HEK293T (cell line): ENCODE results near the gene PUS7.

Source experiments
- CTCF ChIA-PET: fragments of 350-600 bp; formaldehyde crosslinking; extraction: SDS; loops from one replicate; lab custom pipeline; 2021; ENCODE audit warnings: antibody characterized with exemption, inconsistent platforms; lab: Yijun Ruan, JAX
- POLR2A ChIA-PET: fragments of 350-600 bp; formaldehyde crosslinking; extraction: SDS; loops from one replicate; lab custom pipeline; 2020; ENCODE audit warnings: antibody characterized with exemption, inconsistent platforms; lab: Yijun Ruan, JAX
- DNase-seq: peaks from one replicate; pipeline ENCODE4 v3.0.0; 2012; ENCODE audit warnings: mixed read lengths; ENCODE audit errors: extremely low spot score
- ARNT ChIP-seq: fragments of 450-650 bp; IDR thresholded peaks from 2 replicates; pipeline ENCODE4 v1.6.1; 2017; ENCODE audit warnings: mild to moderate bottlenecking
- BHLHE40 ChIP-seq: fragments of 450-650 bp; IDR thresholded peaks from 2 replicates; pipeline ENCODE4 v1.6.1; 2016; ENCODE audit warnings: mild to moderate bottlenecking, moderate library complexity, borderline replicate concordance
- CTBP1 ChIP-seq: fragments of 450-650 bp; IDR thresholded peaks from 2 replicates; pipeline ENCODE4 v1.6.1; 2016; ENCODE audit warnings: borderline replicate concordance
- ELF4 ChIP-seq: fragments of 450-650 bp; IDR thresholded peaks from 2 replicates; pipeline ENCODE4 v1.6.1; 2017; ENCODE audit warnings: antibody characterized with exemption
- FOXA1 ChIP-seq: fragments of 450-650 bp; IDR thresholded peaks from 2 replicates; pipeline ENCODE4 v1.6.1; 2016; ENCODE audit warnings: mild to moderate bottlenecking
- FOXK2 ChIP-seq: fragments of 450-650 bp; IDR thresholded peaks from 2 replicates; pipeline ENCODE4 v1.6.1; 2016; ENCODE audit warnings: mild to moderate bottlenecking
- FOXM1 ChIP-seq: fragments of 450-650 bp; IDR thresholded peaks from 2 replicates; pipeline ENCODE4 v1.6.1; 2017; ENCODE audit warnings: mild to moderate bottlenecking, borderline replicate concordance
- HDGF ChIP-seq: fragments of 450-650 bp; IDR thresholded peaks from 2 replicates; pipeline ENCODE4 v1.6.1; 2017; ENCODE audit warnings: antibody characterized with exemption, borderline replicate concordance
- L3MBTL2 ChIP-seq: fragments of 450-650 bp; conservative IDR thresholded peaks from 2 replicates; pipeline ENCODE4 v1.6.1; 2016; ENCODE audit warnings: mild to moderate bottlenecking
- LEF1 ChIP-seq: fragments of 450-650 bp; IDR thresholded peaks from 2 replicates; pipeline ENCODE4 v1.6.1; 2017; ENCODE audit warnings: mild to moderate bottlenecking, borderline replicate concordance
- NFRKB ChIP-seq: fragments of 450-650 bp; IDR thresholded peaks from 2 replicates; pipeline ENCODE4 v1.6.1; 2016; ENCODE audit warnings: mild to moderate bottlenecking, moderate library complexity
- SP1 ChIP-seq: fragments of 450-650 bp; IDR thresholded peaks from 2 replicates; pipeline ENCODE4 v1.6.1; 2017
- SUZ12 ChIP-seq: fragments of 450-650 bp; IDR thresholded peaks from 2 replicates; pipeline ENCODE4 v1.6.1; 2016; ENCODE audit warnings: mild to moderate bottlenecking
- TARDBP ChIP-seq: fragments of 450-650 bp; IDR thresholded peaks from 2 replicates; pipeline ENCODE4 v1.6.1; 2016
- ZNF384 ChIP-seq: fragments of 450-650 bp; IDR thresholded peaks from 2 replicates; pipeline ENCODE4 v1.6.1; 2016
- TF ChIP-seq, protein P1 (sequence below): fragments of 450-650 bp; IDR thresholded peaks from 2 replicates; pipeline ENCODE4 v1.6.1; 2016

PUS7 gene, protein sequence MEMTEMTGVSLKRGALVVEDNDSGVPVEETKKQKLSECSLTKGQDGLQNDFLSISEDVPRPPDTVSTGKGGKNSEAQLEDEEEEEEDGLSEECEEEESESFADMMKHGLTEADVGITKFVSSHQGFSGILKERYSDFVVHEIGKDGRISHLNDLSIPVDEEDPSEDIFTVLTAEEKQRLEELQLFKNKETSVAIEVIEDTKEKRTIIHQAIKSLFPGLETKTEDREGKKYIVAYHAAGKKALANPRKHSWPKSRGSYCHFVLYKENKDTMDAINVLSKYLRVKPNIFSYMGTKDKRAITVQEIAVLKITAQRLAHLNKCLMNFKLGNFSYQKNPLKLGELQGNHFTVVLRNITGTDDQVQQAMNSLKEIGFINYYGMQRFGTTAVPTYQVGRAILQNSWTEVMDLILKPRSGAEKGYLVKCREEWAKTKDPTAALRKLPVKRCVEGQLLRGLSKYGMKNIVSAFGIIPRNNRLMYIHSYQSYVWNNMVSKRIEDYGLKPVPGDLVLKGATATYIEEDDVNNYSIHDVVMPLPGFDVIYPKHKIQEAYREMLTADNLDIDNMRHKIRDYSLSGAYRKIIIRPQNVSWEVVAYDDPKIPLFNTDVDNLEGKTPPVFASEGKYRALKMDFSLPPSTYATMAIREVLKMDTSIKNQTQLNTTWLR

DNA sequence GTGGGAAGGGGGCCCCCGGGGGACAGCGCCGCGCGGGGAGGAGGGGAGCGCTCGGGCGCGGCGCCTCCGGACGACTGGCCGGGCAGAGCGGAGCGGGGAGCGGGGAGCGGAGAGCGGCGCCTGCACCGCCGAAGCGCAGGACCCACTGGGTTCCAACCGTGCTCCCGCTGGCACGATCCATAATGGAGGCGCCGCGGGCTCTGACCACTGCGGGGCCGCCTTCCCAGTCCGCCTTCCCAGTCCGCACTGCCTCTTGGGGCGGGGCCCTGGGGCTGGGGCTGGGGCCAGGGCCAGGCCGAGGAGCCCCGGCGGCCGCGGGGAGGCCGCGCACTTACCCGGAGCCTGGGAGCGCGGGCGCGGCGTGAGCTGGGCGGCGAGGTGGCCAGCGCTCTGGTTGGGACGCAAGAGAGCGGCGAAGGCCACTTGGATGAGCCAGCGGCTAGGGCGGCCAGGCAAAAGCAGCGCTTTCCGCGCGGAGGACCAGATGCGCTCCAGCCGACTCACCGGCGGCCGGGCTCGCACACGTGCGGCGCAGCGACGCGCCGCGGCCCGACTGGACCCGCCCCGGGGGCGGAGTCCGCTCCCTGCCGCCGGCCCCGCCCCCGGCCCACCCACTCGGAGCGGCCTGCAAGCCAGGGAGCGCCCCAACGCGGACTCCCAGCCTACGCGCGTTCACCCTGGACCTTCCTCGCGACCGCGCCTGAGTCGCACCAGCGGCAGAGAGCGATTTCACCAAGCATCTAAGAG, at the start of gene PUS7:
PUS7 (minus strand) TSS at position 555 of the 747 bp plus-strand sequence. CDS start 13,759 bp downstream, outside the sequence.
- TF ChIP-seq TARDBP (no peak), LEF1 (no peak), BHLHE40 (no peak), SUZ12 (no peak), CTBP1 (no peak), FOXA1 (no peak), HDGF (no peak), FOXM1 (no peak), FOXK2 (no peak), SP1 (no peak), NFRKB (no peak)
- ChIA-PET CTCF (interaction anchor here (1.0 kb wide), 1 partner anchor 10 kb away, joined by 3 read pairs; the partner anchor contains the start of gene RINT1), POLR2A (interaction anchor here (1.3 to 3.5 kb wide), 2 partner anchors 9 to 10 kb away, joined by 3 to 16 read pairs; partner anchors contain the start of gene RINT1)
- peak; percentile 94 for DNase-seq

DNA sequence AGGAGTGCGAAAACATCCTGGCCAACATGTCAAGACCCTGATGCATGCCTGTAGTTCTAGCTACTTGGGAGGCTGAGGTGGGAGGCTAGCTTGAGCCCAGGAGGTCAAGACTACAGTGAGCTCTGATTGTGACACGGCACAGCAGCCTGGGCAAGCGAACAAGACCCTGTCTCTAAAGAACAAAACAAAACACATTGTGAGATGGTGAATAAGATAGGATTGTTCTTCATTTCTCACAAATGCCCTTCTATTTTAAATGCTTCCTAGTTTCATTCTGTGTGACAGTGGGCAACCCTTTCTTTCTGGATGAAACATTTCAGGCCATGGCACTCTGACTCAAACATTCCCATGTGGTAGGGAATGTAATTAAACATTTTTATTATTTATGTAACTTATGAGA, 45.8 kb upstream of the PUS7 start:
- ChIA-PET CTCF (no interaction called here), POLR2A (no interaction called here)
- TF ChIP-seq ARNT (no peak), ELF4 (no peak), SUZ12 (no peak), LEF1 (no peak), L3MBTL2 (no peak), BHLHE40 (no peak), HDGF (no peak), FOXA1 (no peak), FOXK2 (no peak), ZNF384 (no peak), NFRKB (no peak), SP1 (no peak), TARDBP (no peak), FOXM1 (no peak)
- TF ChIP-seq, protein P1, sequence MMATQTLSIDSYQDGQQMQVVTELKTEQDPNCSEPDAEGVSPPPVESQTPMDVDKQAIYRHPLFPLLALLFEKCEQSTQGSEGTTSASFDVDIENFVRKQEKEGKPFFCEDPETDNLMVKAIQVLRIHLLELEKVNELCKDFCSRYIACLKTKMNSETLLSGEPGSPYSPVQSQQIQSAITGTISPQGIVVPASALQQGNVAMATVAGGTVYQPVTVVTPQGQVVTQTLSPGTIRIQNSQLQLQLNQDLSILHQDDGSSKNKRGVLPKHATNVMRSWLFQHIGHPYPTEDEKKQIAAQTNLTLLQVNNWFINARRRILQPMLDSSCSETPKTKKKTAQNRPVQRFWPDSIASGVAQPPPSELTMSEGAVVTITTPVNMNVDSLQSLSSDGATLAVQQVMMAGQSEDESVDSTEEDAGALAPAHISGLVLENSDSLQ, result no peak
- no peak for DNase-seq

DNA sequence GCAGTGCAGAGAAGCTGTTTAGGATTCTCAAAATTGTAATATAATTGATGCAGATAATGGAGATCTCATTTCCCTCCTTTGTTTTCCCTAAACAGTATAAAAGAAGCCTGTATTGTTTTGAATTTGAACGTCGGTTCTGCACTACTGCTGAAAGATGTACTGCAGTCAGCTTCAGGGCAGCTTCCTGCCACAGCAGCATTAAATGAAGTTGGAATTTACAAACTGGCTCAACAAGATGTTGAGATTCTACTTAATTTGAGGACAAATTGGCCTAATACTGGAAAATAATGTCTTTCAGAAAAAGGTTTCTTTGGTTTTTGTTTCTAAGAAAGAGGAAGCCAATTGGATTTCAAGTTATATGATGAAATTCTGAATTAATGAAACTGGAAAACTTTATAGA, 45.0 kb upstream of the PUS7 start:
- POLR2A ChIA-PET, result no interaction called here
- DNase-seq, result no peak
- no peak for TF ChIP-seq SP1
- TF ChIP-seq ZNF384, result no peak
- TF ChIP-seq NFRKB, result no peak
- TF ChIP-seq TARDBP, result no peak
- TF ChIP-seq BHLHE40, result no peak
- no peak for TF ChIP-seq LEF1
- no peak for TF ChIP-seq FOXK2
- no peak for TF ChIP-seq FOXM1
- no peak for TF ChIP-seq ELF4
- no peak for TF ChIP-seq ARNT
- no peak for TF ChIP-seq CTBP1
- no peak for TF ChIP-seq HDGF
- TF ChIP-seq FOXA1, result no peak
- TF ChIP-seq, protein P1, result no peak
- CTCF ChIA-PET, result no interaction called here

DNA sequence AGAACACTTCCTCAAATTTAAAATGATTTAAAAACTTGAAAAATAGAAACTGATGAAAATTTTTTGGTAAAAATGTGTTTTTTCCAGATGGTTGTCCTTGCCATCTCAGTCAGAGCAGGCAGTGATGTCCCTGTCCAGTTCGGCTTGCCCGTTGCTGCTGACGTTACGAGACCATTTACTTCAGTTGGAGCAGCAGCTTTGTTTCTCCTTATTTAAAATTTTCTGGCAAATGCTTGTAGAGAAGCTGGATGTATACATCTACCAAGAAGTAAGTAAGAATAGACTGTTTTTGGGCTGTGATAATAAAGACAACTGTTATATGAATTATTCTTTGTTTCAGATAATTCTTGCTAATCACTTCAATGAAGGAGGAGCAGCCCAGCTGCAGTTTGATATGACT, 43.1 kb upstream of the PUS7 start:
- no peak for TF ChIP-seq SP1
- ChIA-PET CTCF (no interaction called here), POLR2A (no interaction called here)
- no peak for DNase-seq

DNA sequence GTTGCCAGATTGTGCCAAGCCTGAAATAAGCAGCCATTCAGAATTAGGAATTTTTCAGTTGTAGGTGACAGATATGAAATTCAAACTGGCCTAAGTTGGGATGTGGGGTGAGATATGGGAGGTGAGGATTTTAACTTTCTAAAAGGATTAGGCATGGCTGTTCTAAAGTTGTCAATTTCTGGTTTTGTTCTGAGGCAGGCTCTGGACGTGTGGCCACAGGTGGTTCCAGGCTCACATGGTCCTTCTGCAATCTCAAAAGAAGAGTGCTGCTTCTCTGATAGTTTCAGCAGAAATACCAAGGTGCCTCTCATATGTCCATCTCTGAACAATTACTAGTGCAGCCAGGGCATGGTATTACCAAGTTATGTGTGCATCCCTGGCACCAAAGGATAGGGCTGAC, 37.9 kb upstream of the PUS7 start:
- DNase-seq, result no peak
- ChIA-PET CTCF (no interaction called here), POLR2A (no interaction called here)
- TF ChIP-seq FOXA1, result no peak
- TF ChIP-seq ELF4, result no peak
- TF ChIP-seq CTBP1, result no peak
- TF ChIP-seq ZNF384, result no peak
- no peak for TF ChIP-seq ARNT
- TF ChIP-seq BHLHE40, result no peak
- no peak for TF ChIP-seq SP1
- TF ChIP-seq NFRKB, result no peak

DNA sequence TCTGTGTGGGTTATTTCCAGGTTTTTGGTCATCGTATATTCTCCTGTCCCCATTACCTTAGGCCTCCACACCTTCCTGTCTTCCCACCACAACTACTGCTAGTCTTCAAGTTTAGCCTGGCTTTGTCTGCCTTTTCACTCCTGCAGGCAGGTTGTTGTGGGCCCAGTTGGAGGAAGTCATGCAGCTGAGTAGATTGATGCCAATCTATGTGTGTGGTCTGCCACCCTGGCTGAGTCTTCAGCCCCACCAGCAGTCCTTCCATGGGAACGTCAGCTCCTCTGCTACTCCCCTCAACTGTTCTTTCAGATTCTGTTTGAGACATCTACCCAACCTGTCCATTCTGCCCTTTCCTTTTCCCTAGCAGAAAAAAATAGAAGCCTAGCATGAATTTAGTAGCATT, 16.3 kb upstream of the PUS7 start:
- ChIA-PET POLR2A (no interaction called here), CTCF (no interaction called here)
- TF ChIP-seq TARDBP, result no peak
- no peak for DNase-seq
